Psoas muscle (tissue), 8 donors: ENCODE measurements around the gene SLC1A2. TPM values are rescaled to one million over a fixed set of nuclear protein-coding genes. Genes with fewer than 3 reads are reported as not detected.

ENCODE experiments used
- ATAC-seq, 4 donors: fragments of 200-7000 bp; cut with Tn5 transposase; one replicate each; pipeline ENCODE4 v1.9.1; 2020; ENCODE audit warnings: moderate library complexity in 3 of 4, mild to moderate bottlenecking in 2 of 4
- DNase-seq, 2 donors: peaks; one replicate each; pipeline ENCODE4 v3.0.0-alpha.2; 2020
- H3K27ac ChIP-seq: fragments of 200-600 bp; one replicate; pipeline ENCODE4 v1.8.0; 2022
- H3K27me3 ChIP-seq, 3 donors: fragments of 200-600 bp in 1 of 3; one replicate each; pipeline versions ENCODE4 v1.6.1 to v1.8.0; 2013 to 2022; ENCODE audit warnings: low read length in 2 of 3, mild to moderate bottlenecking in 2 of 3, moderate library complexity in 1 of 3; ENCODE audit not compliant: insufficient read depth in 3 of 3
- H3K36me3 ChIP-seq, 2 donors: fragments of 200-600 bp in 1 of 2; one replicate each; pipeline versions ENCODE4 v1.6.1 to v1.8.0; 2013 to 2022; ENCODE audit warnings: low read depth in 1 of 2, mild to moderate bottlenecking in 1 of 2, moderate library complexity in 1 of 2; ENCODE audit not compliant: insufficient read depth in 1 of 2
- H3K4me1 ChIP-seq: fragments of 200-600 bp; one replicate; pipeline ENCODE4 v1.8.0; 2022
- H3K4me3 ChIP-seq: fragments of 200-600 bp; one replicate; pipeline ENCODE4 v1.8.0; 2022; ENCODE audit warnings: mild to moderate bottlenecking
- H3K9me3 ChIP-seq: fragments of 200-600 bp; one replicate; pipeline ENCODE4 v1.8.0; 2022
- CTCF ChIP-seq: fragments of 200-600 bp; IDR thresholded peaks from one replicate; pipeline ENCODE4 v1.8.0; 2022; ENCODE audit warnings: antibody characterized with exemption
- WGBS, 3 donors: extraction: QIAGEN DNeasy Blood & Tissue Kit; methylation state at CpG; one replicate each; pipeline versions ENCODE4 v1.1.6 to v1.1.7; 2013; 5-methylcytosine and 5-hydroxymethylcytosine counted together
- intact Hi-C, 2 donors: fragments of 100-400 bp; cut with DNase I; formaldehyde crosslinking; loops; one replicate each; pipeline versions ENCODE4 v1.11.0 to v1.14.2; 2022
- polyA plus RNA-seq, 3 donors: library from polyadenylated mRNA; stranded (reverse); fragments of 200-250 nt; gene quantifications; one replicate each; pipeline ENCODE4 v1.2.3, GENCODE V29; 2013
- total RNA-seq, 4 donors: library from RNA; stranded (reverse); fragmentation: NEBNext Ultra II Directional in 2 of 4; extraction: Animal tissue kit (Norgen Biotek cat#: 25700) in 2 of 4; gene quantifications; one replicate each; pipeline versions ENCODE4 v1.2.1 to v1.2.4, GENCODE V29; 2021 to 2023
- donor health status: healthy with polysubstance abuse.
- donor health status: DM: no; HTN: no; CAD: no; lungs with moderate emphysema.
- donor health status: Bipolar disorder and iron deficiency.
- donor health status: healthy.
- donor health status: DM: yes; HTN: yes; CAD: no.
- donor health status: DM: no; HTN: no; CAD: no.
- donor health status: DM: no; HTN: no; CAD: no.
- donor health status: DM: yes; HTN: yes; CAD: no.

SLC1A2 gene
- total and polyA plus RNA-seq, 7 donors: 0.05 to 2.0 (median 0.35) TPM

GRCh38 chr11:35250192-35250591, 169.2 kb downstream of the SLC1A2 start:
- Histone ChIP-seq H3K27ac (no peak overlapping the region), H3K4me3 (no peak overlapping the region), H3K4me1 (no peaks in the 10 kb centered on the region), H3K36me3 (no peaks in the 10 kb centered on the region), H3K27me3 (no peaks in the 10 kb centered on the region), H3K9me3 (no peaks in the 10 kb centered on the region)
- intact Hi-C loops: no loop called here
- DNase-seq (no peak), ATAC-seq (no peak)
- no peak for TF ChIP-seq CTCF
- WGBS, 3 donors: 95 to 99% (median 97%) methylated on average over 4 of the region's 4 CpGs

GRCh38 chr11:35248558-35249323, 170.6 kb downstream of the SLC1A2 start:
- Histone ChIP-seq H3K27ac (no peak overlapping the region), H3K27me3 (no peaks in the 10 kb centered on the region), H3K9me3 (no peaks in the 10 kb centered on the region), H3K4me3 (no peak overlapping the region), H3K36me3 (no peaks in the 10 kb centered on the region), H3K4me1 (no peaks in the 10 kb centered on the region)
- TF ChIP-seq CTCF: no peak
- ATAC-seq (no peak), DNase-seq (no peak)
- intact Hi-C loops: no loop called here
- 51 to 60% (median 56%) methylated on average over 4 of the region's 4 CpGs for WGBS, 3 donors

- DNase-seq: no peak
- Histone ChIP-seq H3K4me1 (no peaks in the 10 kb centered on the region), H3K9me3 (no peaks in the 10 kb centered on the region), H3K27me3 (no peaks in the 10 kb centered on the region), H3K27ac (no peak overlapping the region), H3K4me3 (no peak overlapping the region), H3K36me3 (no peaks in the 10 kb centered on the region)
- TF ChIP-seq CTCF: no peak
- 82 to 86% (median 86%) methylated on average over 3 of the region's 3 CpGs for WGBS, 3 donors
- ATAC-seq: no peak
- intact Hi-C loops: no loop called here
Observed at GRCh38 chr11:35247863-35248262, 171.5 kb downstream of the SLC1A2 start.

- H3K9me3 ChIP-seq: no peaks in the 10 kb centered on the region
- H3K27me3 ChIP-seq: no peaks in the 10 kb centered on the region
- H3K4me1 ChIP-seq: no peaks in the 10 kb centered on the region
- no peak for DNase-seq
- TF ChIP-seq CTCF: no peak
- 93 to 97% (median 96%) methylated on average over 3 of the region's 3 CpGs for WGBS, 3 donors
- H3K4me3 ChIP-seq: no peak overlapping the region
- intact Hi-C loops: no loop called here
- H3K27ac ChIP-seq: no peak overlapping the region
- no peaks in the 10 kb centered on the region for H3K36me3 ChIP-seq
- peak in 1 of 4 donors; percentile 34 for ATAC-seq
Observed at GRCh38 chr11:35247428-35247827, 171.9 kb downstream of the SLC1A2 start.

GRCh38 chr11:35246745-35247144, 172.6 kb downstream of the SLC1A2 start:
- DNase-seq: no peak
- WGBS, 3 donors: 13 to 36% (median 32%) methylated on average over 2 of the region's 2 CpGs
- Histone ChIP-seq H3K27ac (peak overlapping the region; percentile 41), H3K4me1 (no peaks in the 10 kb centered on the region), H3K36me3 (no peaks in the 10 kb centered on the region), H3K27me3 (no peaks in the 10 kb centered on the region), H3K4me3 (no peak overlapping the region), H3K9me3 (no peaks in the 10 kb centered on the region)
- no peak for TF ChIP-seq CTCF
- intact Hi-C loops: no loop called here
- peak; percentile 36 to 91 (median 68) for ATAC-seq
